DND-41 (cell line): ENCODE results near the gene TOP3B.

Experiments used
- ATAC-seq: fragments of 200-7000 bp; cut with Tn5 transposase; 3 replicates; pipeline ENCODE4 v1.9.1; 2021; ENCODE audit warnings: low read depth; ENCODE audit not compliant: insufficient read depth
- DNase-seq: peaks from one replicate; pipeline ENCODE4 v3.0.0-alpha.2; 2020
- H2AFZ ChIP-seq: 2 replicates; pipeline ENCODE4 v1.6.0; 2012; ENCODE audit warnings: low read depth, low read length
- H3K27ac ChIP-seq: 2 replicates; pipeline ENCODE4 v1.5.1; 2012; ENCODE audit warnings: low read length, inconsistent platforms
- H3K27me3 ChIP-seq: fragments of 200-600 bp; sonication (generic); 2 replicates; pipeline ENCODE4 v1.6.0; 2012; ENCODE audit warnings: low read length, mild to moderate bottlenecking, inconsistent platforms; ENCODE audit not compliant: insufficient read depth, poor library complexity
- H3K36me3 ChIP-seq: 2 replicates; pipeline ENCODE4 v1.5.1; 2012; ENCODE audit warnings: low read length, inconsistent platforms; ENCODE audit not compliant: insufficient read depth
- H3K4me1 ChIP-seq: 2 replicates; pipeline ENCODE4 v1.5.1; 2012; ENCODE audit warnings: mild to moderate bottlenecking, low read length; ENCODE audit not compliant: insufficient read depth
- H3K4me2 ChIP-seq: 2 replicates; pipeline ENCODE4 v1.6.0; 2012; ENCODE audit warnings: mild to moderate bottlenecking, moderate library complexity, low read length, inconsistent platforms; ENCODE audit not compliant: insufficient read depth
- H3K4me3 ChIP-seq, 2 experiments: fragments of 200-600 bp in 1 of 2; shearing (Covaris generic) in 1 of 2; 2 replicates each; pipeline ENCODE4 v1.5.1; 2012 to 2016; ENCODE audit warnings: inconsistent platforms in 2 of 2, low read length in 2 of 2, mild to moderate bottlenecking in 2 of 2, low read depth in 1 of 2, moderate library complexity in 1 of 2
- H3K79me2 ChIP-seq: 2 replicates; pipeline ENCODE4 v1.6.0; 2012; ENCODE audit warnings: low read length, inconsistent platforms; ENCODE audit not compliant: insufficient read depth
- H3K9ac ChIP-seq: 2 replicates; pipeline ENCODE4 v1.6.0; 2012; ENCODE audit warnings: low read depth, mild to moderate bottlenecking, inconsistent platforms, low read length, moderate library complexity
- H3K9me3 ChIP-seq: 2 replicates; pipeline ENCODE4 v1.5.1; 2012; ENCODE audit warnings: low read length, moderate library complexity, mild to moderate bottlenecking, inconsistent platforms; ENCODE audit not compliant: insufficient read depth, severe bottlenecking
- H4K20me1 ChIP-seq: 2 replicates; pipeline ENCODE4 v1.6.0; 2012; ENCODE audit warnings: low read length; ENCODE audit not compliant: insufficient read depth
- CTCF ChIP-seq: IDR thresholded peaks from 2 replicates; pipeline ENCODE4 v1.5.1; 2012; ENCODE audit warnings: borderline replicate concordance, low read length, moderate library complexity, mild to moderate bottlenecking; ENCODE audit not compliant: poor library complexity, severe bottlenecking; ENCODE audit errors: extremely low read depth
- EZH2 ChIP-seq: IDR thresholded peaks from 3 replicates; pipeline ENCODE4 v1.6.1; 2012; ENCODE audit warnings: borderline replicate concordance, low read depth, mild to moderate bottlenecking, moderate library complexity, low read length, inconsistent platforms; ENCODE audit not compliant: severe bottlenecking

Gene TOP3B

GRCh38 chr22:22024440-22024839 lies 41.9 kb upstream of the TOP3B start:
- Histone ChIP-seq H3K4me2 (no peak overlapping the region), H4K20me1 (no peaks in the 10 kb centered on the region), H3K27me3 (peaks cover 8% of the 10 kb centered on the region), H3K36me3 (no peaks in the 10 kb centered on the region), H3K27ac (no peak overlapping the region), H3K79me2 (no peaks in the 10 kb centered on the region), H3K4me1 (no peaks in the 10 kb centered on the region), H3K9me3 (no peaks in the 10 kb centered on the region), H2AFZ (no peak overlapping the region), H3K9ac (no peak overlapping the region), H3K4me3 (no peak overlapping the region)
- TF ChIP-seq CTCF (no peak), EZH2 (no peak)
- no peak for DNase-seq
- no peak for ATAC-seq

DNA sequence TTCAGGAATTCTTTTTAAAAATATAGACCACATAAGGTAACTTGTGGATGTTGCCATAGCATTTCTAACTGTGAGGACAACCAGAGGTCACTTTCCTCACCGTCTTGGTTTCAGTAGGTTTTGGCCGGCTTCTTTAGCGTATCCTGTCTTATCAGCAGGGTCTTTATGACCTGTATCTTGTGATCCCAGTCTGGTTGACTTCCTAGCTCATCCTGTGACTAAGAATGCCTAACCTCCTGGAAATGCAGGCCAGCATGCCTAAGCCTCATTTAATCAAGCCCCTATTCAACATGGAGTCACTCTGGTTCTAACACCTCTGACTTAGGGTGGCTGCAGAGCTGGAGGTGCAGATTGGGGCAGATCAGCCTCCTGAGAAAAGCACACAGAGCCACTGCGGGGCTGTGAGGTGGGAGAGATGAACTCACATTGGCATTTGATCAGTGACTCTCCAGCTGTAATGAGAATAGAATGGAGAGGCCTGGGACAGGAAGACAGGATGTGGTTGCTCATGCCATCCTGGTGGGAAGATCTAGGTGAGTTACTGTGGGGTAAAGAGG lies 41.1 kb upstream of the TOP3B start:
- H3K79me2 ChIP-seq, result no peaks in the 10 kb centered on the region
- H4K20me1 ChIP-seq, result no peaks in the 10 kb centered on the region
- H3K4me2 ChIP-seq, result no peak overlapping the region
- no peaks in the 10 kb centered on the region for H3K36me3 ChIP-seq
- H3K4me1 ChIP-seq, result no peaks in the 10 kb centered on the region
- no peak overlapping the region for H2AFZ ChIP-seq
- H3K27me3 ChIP-seq, result peaks cover 8% of the 10 kb centered on the region
- TF ChIP-seq EZH2, result no peak
- TF ChIP-seq CTCF, result no peak
- ATAC-seq, result peak; percentile 58; the same call in 1 of the 3 replicates
- no peak for DNase-seq
- H3K27ac ChIP-seq, result no peak overlapping the region
- no peak overlapping the region for H3K9ac ChIP-seq
- H3K9me3 ChIP-seq, result no peaks in the 10 kb centered on the region
- no peak overlapping the region for H3K4me3 ChIP-seq

- no peaks in the 10 kb centered on the region for H3K36me3 ChIP-seq
- TF ChIP-seq CTCF (no peak), EZH2 (no peak)
- ATAC-seq (no peak), DNase-seq (no peak)
- peaks cover 10% of the 10 kb centered on the region for H3K27me3 ChIP-seq
- no peak overlapping the region for H3K9ac ChIP-seq
- H3K9me3 ChIP-seq, result no peaks in the 10 kb centered on the region
- H3K27ac ChIP-seq, result no peak overlapping the region
- no peaks in the 10 kb centered on the region for H3K4me1 ChIP-seq
- H3K4me2 ChIP-seq, result no peak overlapping the region
- H3K4me3 ChIP-seq, result no peak overlapping the region
- H4K20me1 ChIP-seq, result no peaks in the 10 kb centered on the region
- H2AFZ ChIP-seq, result no peak overlapping the region
- no peaks in the 10 kb centered on the region for H3K79me2 ChIP-seq
These were observed 40.5 kb upstream of the TOP3B start for GRCh38 chr22:22022947-22023534.
